HG03432 (cell line): Measurements from ENCODE around the gene RP2.

Experiments used
- ATAC-seq: cut with Tn5 transposase; IDR thresholded peaks from one replicate; pipeline ENCODE4 v1.9.1; 2021; ENCODE audit warnings: mild to moderate bottlenecking, moderate library complexity; ENCODE audit not compliant: unreplicated experiment

RP2 gene

GRCh38 chrX:46841346-46841745 lies 4.5 kb downstream of the RP2 start:
- ATAC-seq: no peak

- ATAC-seq: no peak
Observed at GRCh38 chrX:46844913-46845312, 8.1 kb downstream of the RP2 start.

GRCh38 chrX:46849933-46850332 lies 13.1 kb downstream of the RP2 start:
- ATAC-seq: no peak

GRCh38 chrX:46850771-46851170 lies 13.9 kb downstream of the RP2 start:
- ATAC-seq: no peak

GRCh38 chrX:46856483-46856882 lies 19.6 kb downstream of the RP2 start:
- no peak for ATAC-seq

- no peak for ATAC-seq
Observed at GRCh38 chrX:46860557-46860956, 23.7 kb downstream of the RP2 start.

GRCh38 chrX:46863072-46863471 lies 26.2 kb downstream of the RP2 start:
- ATAC-seq: no peak

GRCh38 chrX:46864606-46865005 lies 27.8 kb downstream of the RP2 start:
- no peak for ATAC-seq

- ATAC-seq: no peak
Observed at GRCh38 chrX:46865281-46865680, 28.4 kb downstream of the RP2 start.

GRCh38 chrX:46866726-46867125 lies 29.9 kb downstream of the RP2 start:
- ATAC-seq: no peak

- ATAC-seq: no peak
Observed at GRCh38 chrX:46873746-46874145, 36.9 kb downstream of the RP2 start.

- ATAC-seq: no peak
Observed at GRCh38 chrX:46876901-46877300, 40.1 kb downstream of the RP2 start.

GRCh38 chrX:46882266-46882665 lies 45.4 kb downstream of the RP2 start:
- no peak for ATAC-seq

- no peak for ATAC-seq
Observed at GRCh38 chrX:46884799-46885198, 48.0 kb downstream of the RP2 start.

GRCh38 chrX:46898207-46898606 lies 61.4 kb downstream of the RP2 start:
- ATAC-seq: no peak

GRCh38 chrX:46903458-46904242 lies 66.8 kb downstream of the RP2 start:
- ATAC-seq: peak; percentile 97

GRCh38 chrX:46904626-46905025 lies 67.8 kb downstream of the RP2 start:
- no peak for ATAC-seq

- ATAC-seq: no peak
Observed at GRCh38 chrX:46910415-46910814, 73.6 kb downstream of the RP2 start.

- ATAC-seq: peak; percentile 67
Observed at GRCh38 chrX:46912098-46912602, 75.3 kb downstream of the RP2 start, which contains the start of gene JADE3. TSS of gene JADE3 (plus strand) at chrX:46912421. CDS start at chrX:46984895, 72,474 bp downstream.

- ATAC-seq: peak; percentile 68
Observed at GRCh38 chrX:46912603-46913491, 76.0 kb downstream of the RP2 start.

GRCh38 chrX:46913667-46914066 lies 76.8 kb downstream of the RP2 start:
- no peak for ATAC-seq

GRCh38 chrX:46916273-46916672 lies 79.4 kb downstream of the RP2 start:
- no peak for ATAC-seq
